Subcutaneous adipose tissue (tissue), 4 donors: ENCODE data around the gene PPP2R1B. TPM values are rescaled to one million over a fixed set of nuclear protein-coding genes. Genes with fewer than 3 reads are reported as not detected.

ENCODE experiments used
- total RNA-seq, 4 donors: library from RNA; depleted of rRNA; stranded (reverse); fragments of >200 nt; gene quantifications; one replicate each; pipeline ENCODE4 v1.1.0, GENCODE V29; 2016
- TF ChIP-seq, protein P1 (sequence below): fragments of 450-650 bp; IDR thresholded peaks from one replicate; pipeline ENCODE4 v1.5.1; 2016; ENCODE audit warnings: low read depth, mild to moderate bottlenecking, control low read depth, antibody characterized with exemption, moderate library complexity

The PPP2R1B gene
- total RNA-seq, 4 donors from 2014 or later: 35.8 to 146 (median 67.8) TPM

DNA sequence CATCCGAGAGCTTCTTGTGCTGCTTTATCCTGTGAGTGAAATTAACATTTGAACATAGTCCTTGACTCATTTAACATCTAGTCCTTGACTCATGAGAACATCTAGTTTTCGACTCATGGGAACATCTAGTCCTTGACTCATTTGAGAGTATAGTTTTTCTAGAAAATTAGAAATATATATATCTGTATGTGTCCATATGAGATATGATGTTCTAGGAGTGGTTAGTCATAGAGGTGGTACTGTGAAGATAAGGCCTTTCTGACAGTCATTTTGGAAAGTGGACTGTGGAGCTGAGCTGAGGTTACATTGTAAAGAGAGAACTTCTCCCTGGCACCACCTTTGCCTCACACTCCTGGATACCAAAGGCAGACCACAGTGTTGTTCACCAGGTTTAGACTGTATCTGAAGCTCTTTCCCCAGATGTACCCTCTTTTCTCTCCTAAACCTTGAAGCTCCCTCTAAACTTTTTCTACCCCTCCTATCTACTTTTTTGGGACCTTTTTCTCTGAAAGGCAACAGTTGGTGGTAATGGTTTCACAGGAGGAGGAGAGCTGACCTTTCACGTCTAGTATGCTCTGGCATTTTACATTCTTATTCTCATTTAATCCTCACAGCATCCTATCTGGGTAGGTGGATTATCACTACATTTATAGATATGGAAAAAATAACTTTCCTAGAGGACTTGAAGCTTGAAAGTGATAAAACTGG lies 67.2 kb downstream of the PPP2R1B start:
- TF ChIP-seq, protein P1, sequence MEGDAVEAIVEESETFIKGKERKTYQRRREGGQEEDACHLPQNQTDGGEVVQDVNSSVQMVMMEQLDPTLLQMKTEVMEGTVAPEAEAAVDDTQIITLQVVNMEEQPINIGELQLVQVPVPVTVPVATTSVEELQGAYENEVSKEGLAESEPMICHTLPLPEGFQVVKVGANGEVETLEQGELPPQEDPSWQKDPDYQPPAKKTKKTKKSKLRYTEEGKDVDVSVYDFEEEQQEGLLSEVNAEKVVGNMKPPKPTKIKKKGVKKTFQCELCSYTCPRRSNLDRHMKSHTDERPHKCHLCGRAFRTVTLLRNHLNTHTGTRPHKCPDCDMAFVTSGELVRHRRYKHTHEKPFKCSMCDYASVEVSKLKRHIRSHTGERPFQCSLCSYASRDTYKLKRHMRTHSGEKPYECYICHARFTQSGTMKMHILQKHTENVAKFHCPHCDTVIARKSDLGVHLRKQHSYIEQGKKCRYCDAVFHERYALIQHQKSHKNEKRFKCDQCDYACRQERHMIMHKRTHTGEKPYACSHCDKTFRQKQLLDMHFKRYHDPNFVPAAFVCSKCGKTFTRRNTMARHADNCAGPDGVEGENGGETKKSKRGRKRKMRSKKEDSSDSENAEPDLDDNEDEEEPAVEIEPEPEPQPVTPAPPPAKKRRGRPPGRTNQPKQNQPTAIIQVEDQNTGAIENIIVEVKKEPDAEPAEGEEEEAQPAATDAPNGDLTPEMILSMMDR: no peak

GRCh38 chr11:111697933-111698371 lies 68.2 kb downstream of the PPP2R1B start:
- TF ChIP-seq, protein P1: no peak

DNA sequence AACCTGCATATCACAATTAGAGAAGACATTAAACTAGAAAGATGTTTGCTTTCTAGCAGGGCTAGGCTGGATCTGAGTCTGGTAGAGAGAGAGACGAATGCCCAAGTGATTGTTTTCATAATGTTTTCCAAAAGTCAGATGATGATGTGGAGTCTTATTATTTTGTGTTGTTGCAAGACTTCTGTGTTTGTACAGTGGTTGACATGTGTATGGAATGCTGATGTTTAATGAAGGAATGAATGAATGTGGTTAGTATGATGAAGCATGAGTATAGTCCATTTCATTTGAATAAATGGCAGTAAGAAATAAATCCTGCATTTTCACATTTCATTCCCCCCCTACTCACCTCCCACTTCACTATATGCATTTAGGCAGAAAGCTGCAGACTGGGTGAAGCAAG lies 69.6 kb downstream of the PPP2R1B start:
- TF ChIP-seq, protein P1: no peak

DNA sequence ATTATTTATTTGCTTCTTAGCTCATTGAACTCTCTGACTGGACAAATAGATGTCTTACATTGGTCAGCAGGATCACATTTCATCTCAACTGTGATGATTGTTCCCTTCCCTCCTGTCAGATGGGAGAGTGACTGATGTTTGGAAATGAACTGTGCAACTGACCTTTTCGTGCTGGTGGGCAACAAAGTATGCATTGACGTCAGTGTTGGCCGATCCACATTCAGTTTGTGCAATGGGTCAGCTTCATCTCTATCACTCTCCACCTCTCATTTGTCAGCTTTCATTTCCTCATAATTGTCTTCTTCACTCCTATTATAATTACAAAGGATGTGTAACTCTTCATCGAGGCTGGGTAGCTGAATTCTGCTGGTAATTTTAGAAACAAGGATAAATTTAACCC lies 71.3 kb downstream of the PPP2R1B start:
- TF ChIP-seq, protein P1: no peak

- TF ChIP-seq, protein P1: no peak
Measured at GRCh38 chr11:111693224-111693937, 72.8 kb downstream of the PPP2R1B start.

GRCh38 chr11:111691741-111692140 lies 74.4 kb downstream of the PPP2R1B start:
- TF ChIP-seq, protein P1: no peak

- TF ChIP-seq, protein P1: no peak
Measured at GRCh38 chr11:111691176-111691575, 75.0 kb downstream of the PPP2R1B start.
